Stomach (tissue), 9 donors: Measurements from ENCODE around the gene ELAVL1. TPM values are rescaled to one million over a fixed set of nuclear protein-coding genes. Genes with fewer than 3 reads are reported as not detected.
A peak's percentile ranks its signal among the peaks of the same experiment; 100 is the strongest.

ENCODE experiments used
- DNase-seq, 2 donors: peaks; one replicate each; pipeline versions ENCODE4 v3.0.0 to v3.0.0-alpha.2; 2013 to 2019
- H3K27ac ChIP-seq, 5 donors: fragments of 200-600 bp in 4 of 5; sonication (generic) in 4 of 5; one replicate each; pipeline ENCODE4 v1.5.1; 2013 to 2019; ENCODE audit warnings: mild to moderate bottlenecking in 1 of 5, moderate library complexity in 1 of 5
- H3K27me3 ChIP-seq, 3 donors: fragments of 200-600 bp; sonication (generic); one replicate each; pipeline ENCODE4 v1.5.1; 2017 to 2019; ENCODE audit warnings: mixed run types in 1 of 3
- H3K36me3 ChIP-seq, 4 donors: fragments of 200-600 bp; sonication (generic); 1 replicate in 3 of 4; 2 replicates in 1 of 4; pipeline ENCODE4 v1.5.1; 2016 to 2019
- H3K4me1 ChIP-seq, 4 donors: fragments of 200-600 bp; sonication (generic); one replicate each; pipeline ENCODE4 v1.5.1; 2016 to 2019
- H3K4me3 ChIP-seq, 4 donors: fragments of 200-600 bp; sonication (generic) in 3 of 4; one replicate each; pipeline ENCODE4 v1.5.1; 2016 to 2019; ENCODE audit warnings: mild to moderate bottlenecking in 1 of 4
- H3K9me3 ChIP-seq, 4 donors: fragments of 200-600 bp; sonication (generic); one replicate each; pipeline ENCODE4 v1.5.1; 2016 to 2019
- CTCF ChIP-seq, 7 experiments: fragments of 450-650 bp in 4 of 7; fragments of 200-600 bp in 3 of 7; sonication (generic) in 3 of 7; IDR thresholded peaks; one replicate each; pipeline ENCODE4 v1.5.1; 2016 to 2019; ENCODE audit warnings: antibody characterized with exemption in 7 of 7, control low read depth in 2 of 7, mild to moderate bottlenecking in 1 of 7
- EP300 ChIP-seq: sonication (generic); formaldehyde crosslinking; IDR thresholded peaks from one replicate; pipeline ENCODE4 v1.6.1; 2017; ENCODE audit warnings: antibody characterized with exemption
- POLR2A ChIP-seq, 4 donors: fragments of 450-650 bp; IDR thresholded peaks; one replicate each; pipeline ENCODE4 v1.6.1; 2016; ENCODE audit warnings: antibody characterized with exemption in 4 of 4, control low read depth in 2 of 4, mild to moderate bottlenecking in 1 of 4, moderate library complexity in 1 of 4
- POLR2AphosphoS5 ChIP-seq, 3 donors: sonication (generic); formaldehyde crosslinking; IDR thresholded peaks; one replicate each; pipeline ENCODE4 v1.6.1; 2016; ENCODE audit warnings: antibody characterized with exemption in 3 of 3
- WGBS, 5 donors: extraction: QIAGEN DNeasy Blood & Tissue Kit in 3 of 5; methylation state at CpG; one replicate each; pipeline versions ENCODE4 v1.1.5 to v1.1.7; 2013 to 2018; 5-methylcytosine and 5-hydroxymethylcytosine counted together
- intact Hi-C: fragments of 100-400 bp; cut with DNase I; formaldehyde crosslinking; loops from one replicate; pipeline ENCODE4 v1.15.1; 2023; ENCODE audit warnings: low total_unique reads
- polyA plus RNA-seq, 3 donors: library from polyadenylated mRNA; stranded (reverse); fragments of 200-250 nt; gene quantifications; one replicate each; pipeline ENCODE4 v1.2.3, GENCODE V29; 2013
- total RNA-seq, 5 donors: library from RNA; depleted of rRNA; stranded (reverse); fragments of >200 nt; gene quantifications; one replicate each; pipeline versions ENCODE4 v1.1.0 to v1.2.3, GENCODE V29; 2014 to 2016
- donor health status: healthy with polysubstance abuse.
- donor health status: Bipolar disorder and iron deficiency.
- donor health status: healthy.

Gene ELAVL1
- total and polyA plus RNA-seq, 8 donors: 11.2 to 50.2 (median 19.3) TPM

GRCh38 chr19:7953060-7953459 is 52.4 kb downstream of the ELAVL1 start:
- no peaks in the 10 kb centered on the region for H3K9me3 ChIP-seq
- no peak overlapping the region for H3K4me3 ChIP-seq
- DNase-seq: no peak
- intact Hi-C loops: no loop called here
- H3K27ac ChIP-seq: no peak overlapping the region
- 29 to 45% (median 35%) methylated on average over 3 of the region's 3 CpGs for WGBS, 5 donors
- TF ChIP-seq POLR2A (IDR thresholded peaks at IDR 0.05) (no peak), POLR2AphosphoS5 (IDR thresholded peaks at IDR 0.05) (no peak)
- peaks cover 0 to 8% (median 5%) of the 10 kb centered on the region in 4 donors for H3K36me3 ChIP-seq
- H3K4me1 ChIP-seq: no peaks in the 10 kb centered on the region
- no peaks in the 10 kb centered on the region for H3K27me3 ChIP-seq

GRCh38 chr19:7947939-7948338 is 57.5 kb downstream of the ELAVL1 start:
- TF ChIP-seq CTCF (IDR thresholded peaks at IDR 0.05) (no peak), POLR2AphosphoS5 (IDR thresholded peaks at IDR 0.05) (no peak), POLR2A (IDR thresholded peaks at IDR 0.05) (no peak), EP300 (no peak)
- H3K4me1 ChIP-seq: peaks cover under 1 to 13% (median 3%) of the 10 kb centered on the region in 4 donors
- intact Hi-C loops: loop anchor here (5.0 kb wide), 1 partner anchor 49 kb away; no protein-coding TSS in a partner anchor
- H3K4me3 ChIP-seq: no peak overlapping the region
- WGBS, 5 donors: 82 to 93% (median 86%) methylated on average over 4 of the region's 4 CpGs
- no peaks in the 10 kb centered on the region for H3K27me3 ChIP-seq
- no peak overlapping the region for H3K27ac ChIP-seq
- H3K9me3 ChIP-seq: no peaks in the 10 kb centered on the region
- no peaks in the 10 kb centered on the region for H3K36me3 ChIP-seq
- no peak for DNase-seq

- Histone ChIP-seq H3K27me3 (no peaks in the 10 kb centered on the region), H3K4me3 (peak overlapping the region; percentile 70 to 94 (median 81)), H3K27ac (peak overlapping the region; percentile 92 to 100 (median 99)), H3K36me3 (peaks cover 6 to 22% (median 20%) of the 10 kb centered on the region in 4 donors), H3K9me3 (no peaks in the 10 kb centered on the region), H3K4me1 (peaks cover 15 to 44% (median 32%) of the 10 kb centered on the region in 4 donors)
- DNase-seq: peak; percentile 91 to 96
- TF ChIP-seq EP300: no peak
- TF ChIP-seq POLR2AphosphoS5 (IDR thresholded peaks at IDR 0.05): no peak
- peak in 6 of 7 experiments; percentile 59 to 93 (median 88) for TF ChIP-seq CTCF (IDR thresholded peaks at IDR 0.05)
- intact Hi-C loops: no loop called here
- 24 to 31% (median 28%) methylated on average over 17 to 18 of the region's 18 CpGs for WGBS, 5 donors
Measured at GRCh38 chr19:7944177-7944761, 61.2 kb downstream of the ELAVL1 start.

- intact Hi-C loops: no loop called here
- DNase-seq: peak; percentile 99 to 100
- peak within 1 kb of the TSS; percentile 95 to 100 (median 99) for H3K27ac ChIP-seq
- TF ChIP-seq POLR2AphosphoS5 (IDR thresholded peaks at IDR 0.05) (peak; percentile 80 to 91 (median 85)), POLR2A (IDR thresholded peaks at IDR 0.05) (peak in 1 of 4 donors; percentile 53), EP300 (peak; percentile 18), CTCF (IDR thresholded peaks at IDR 0.05) (no peak)
- no peaks in the 10 kb centered on the region for H3K9me3 ChIP-seq
- H3K27me3 ChIP-seq: no peaks in the 10 kb centered on the region
- 0 to 1% (median 0%) methylated on average over 32 to 56 of the region's 56 CpGs for WGBS, 5 donors
- peaks cover 15 to 44% (median 35%) of the 10 kb centered on the region in 4 donors for H3K4me1 ChIP-seq
- peak within 1 kb of the TSS; percentile 70 to 94 (median 81) for H3K4me3 ChIP-seq
- H3K36me3 ChIP-seq: peaks cover 7 to 28% (median 26%) of the 10 kb centered on the region in 4 donors
Measured at GRCh38 chr19:7943444-7944176, 61.8 kb downstream of the ELAVL1 start, which contains the start of gene TIMM44. TSS of gene TIMM44 (minus strand) at chr19:7943666. CDS start at chr19:7943651, 15 bp downstream.
